A673 (cell line): ENCODE data around the gene RER1. TPM values are rescaled to one million over a fixed set of nuclear protein-coding genes. Genes with fewer than 3 reads are reported as not detected.

Source experiments
- BruUV-seq: library from RNA; stranded (reverse); fragments of 400-500 nt; replicated peaks from 2 replicates; lab custom pipeline; 2021; lab: Mats Ljungman, UMichigan
- CTCF ChIA-PET: fragments of 300-600 bp; sonication (Branson Sonifier 250); formaldehyde crosslinking; loops from one replicate; lab custom pipeline; 2022; ENCODE audit warnings: antibody characterized with exemption; lab: Charles Lee
- POLR2A ChIA-PET: fragments of 300-600 bp; sonication (Branson Sonifier 250); formaldehyde crosslinking; loops from one replicate; lab custom pipeline; 2022; ENCODE audit warnings: antibody characterized with exemption; ENCODE audit not compliant: low non-redundant PET; lab: Charles Lee
- DNase-seq: peaks from one replicate; pipeline ENCODE4 v3.0.0-alpha.2; 2015; ENCODE audit warnings: low spot score
- H3K27ac ChIP-seq: fragments of 200-600 bp; sonication (generic); 2 replicates; pipeline ENCODE4 v1.5.1; 2016; ENCODE audit warnings: mixed run types, low read depth, mild to moderate bottlenecking, mixed read lengths, antibody characterized with exemption, low read length; ENCODE audit not compliant: poor library complexity, severe bottlenecking
- H3K27me3 ChIP-seq: fragments of 200-600 bp; sonication (generic); replicated peaks from 2 replicates; pipeline ENCODE4 v1.6.1; 2017; ENCODE audit warnings: mixed run types, low read depth, mild to moderate bottlenecking, mixed read lengths, antibody characterized with exemption, low read length; ENCODE audit not compliant: insufficient read depth, poor library complexity
- H3K36me3 ChIP-seq: fragments of 200-600 bp; sonication (generic); 2 replicates; pipeline ENCODE4 v1.6.1; 2016; ENCODE audit warnings: mixed run types, mild to moderate bottlenecking, mixed read lengths, antibody characterized with exemption, low read length; ENCODE audit not compliant: insufficient read depth, poor library complexity, severe bottlenecking
- H3K4me1 ChIP-seq: fragments of 200-600 bp; sonication (generic); 2 replicates; pipeline ENCODE4 v1.6.1; 2017; ENCODE audit warnings: mixed run types, mild to moderate bottlenecking, mixed read lengths, antibody characterized with exemption, low read length; ENCODE audit not compliant: insufficient read depth, poor library complexity, severe bottlenecking
- H3K4me3 ChIP-seq: fragments of 200-600 bp; sonication (generic); 2 replicates; pipeline ENCODE4 v1.5.1; 2016; ENCODE audit warnings: low read depth, mixed run types, mild to moderate bottlenecking, mixed read lengths, low read length; ENCODE audit not compliant: poor library complexity, severe bottlenecking
- H3K9me3 ChIP-seq: fragments of 200-600 bp; sonication (generic); 2 replicates; pipeline ENCODE4 v1.6.1; 2016; ENCODE audit warnings: mixed run types, low read depth, mild to moderate bottlenecking, mixed read lengths, antibody characterized with exemption, low read length; ENCODE audit not compliant: poor library complexity, severe bottlenecking
- EZH2 ChIP-seq: fragments of 200-600 bp; sonication (generic); IDR thresholded peaks from 2 replicates; pipeline ENCODE4 v1.6.1; 2017; ENCODE audit warnings: borderline replicate concordance, low read depth, mild to moderate bottlenecking, mixed read lengths, antibody characterized with exemption, low read length; ENCODE audit not compliant: poor library complexity, severe bottlenecking
- intact Hi-C: fragments of 100-400 bp; cut with micrococcal nuclease; formaldehyde crosslinking; loops from one replicate; pipeline ENCODE4 v1.10.0; 2022; ENCODE audit not compliant: unreplicated experiment
- total RNA-seq: library from RNA; stranded (reverse); gene quantifications from 2 replicates; pipeline ENCODE4 v1.2.3, GENCODE V29; 2021
- TF ChIP-seq, protein P1 (sequence below): fragments of 300-800, 200-600 bp; sonication (generic); conservative IDR thresholded peaks from 2 replicates; pipeline ENCODE4 v1.5.1; 2017; ENCODE audit warnings: low read depth, mild to moderate bottlenecking, antibody characterized with exemption, low read length, moderate library complexity, mixed read lengths

The RER1 gene
- total RNA-seq, 1 experiment from 2014 or later, result 154 TPM

DNA sequence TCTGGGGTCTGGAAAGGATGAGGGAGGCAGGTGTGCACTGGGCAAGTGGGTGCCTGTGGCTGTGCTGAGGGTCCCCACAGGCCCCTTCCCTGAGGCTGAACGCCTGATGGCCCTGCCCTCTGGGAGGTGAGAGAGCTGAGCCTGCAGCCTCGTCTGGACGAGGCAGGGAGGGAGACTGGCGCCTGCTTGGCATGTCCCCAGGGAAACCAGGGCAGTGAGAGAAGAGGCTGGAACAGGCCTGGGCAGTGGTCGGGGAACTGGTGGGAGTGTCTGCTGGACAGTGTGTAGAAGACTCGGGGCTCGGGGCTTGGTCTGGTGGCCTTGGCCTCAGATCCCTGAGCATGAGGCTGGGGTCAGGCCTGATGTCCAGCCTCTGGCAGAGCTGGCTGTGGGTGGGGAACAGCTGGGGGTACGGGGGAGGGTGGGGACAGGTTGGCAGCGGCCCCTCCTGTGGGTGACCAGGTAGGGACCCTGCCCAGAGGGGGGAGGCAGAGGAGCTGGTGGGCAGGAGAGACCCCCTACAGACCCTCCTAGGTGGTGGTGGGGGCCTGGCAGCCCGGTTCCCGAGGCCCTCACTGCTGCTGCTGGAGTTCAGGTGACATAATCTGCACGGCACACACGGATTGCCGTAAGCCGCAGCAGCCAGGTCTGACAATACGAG, 53.7 kb downstream of the RER1 start:
- ChIA-PET POLR2A (no interaction called here), CTCF (no interaction called here)
- intact Hi-C loops, result no loop called here
- TF ChIP-seq, protein P1, sequence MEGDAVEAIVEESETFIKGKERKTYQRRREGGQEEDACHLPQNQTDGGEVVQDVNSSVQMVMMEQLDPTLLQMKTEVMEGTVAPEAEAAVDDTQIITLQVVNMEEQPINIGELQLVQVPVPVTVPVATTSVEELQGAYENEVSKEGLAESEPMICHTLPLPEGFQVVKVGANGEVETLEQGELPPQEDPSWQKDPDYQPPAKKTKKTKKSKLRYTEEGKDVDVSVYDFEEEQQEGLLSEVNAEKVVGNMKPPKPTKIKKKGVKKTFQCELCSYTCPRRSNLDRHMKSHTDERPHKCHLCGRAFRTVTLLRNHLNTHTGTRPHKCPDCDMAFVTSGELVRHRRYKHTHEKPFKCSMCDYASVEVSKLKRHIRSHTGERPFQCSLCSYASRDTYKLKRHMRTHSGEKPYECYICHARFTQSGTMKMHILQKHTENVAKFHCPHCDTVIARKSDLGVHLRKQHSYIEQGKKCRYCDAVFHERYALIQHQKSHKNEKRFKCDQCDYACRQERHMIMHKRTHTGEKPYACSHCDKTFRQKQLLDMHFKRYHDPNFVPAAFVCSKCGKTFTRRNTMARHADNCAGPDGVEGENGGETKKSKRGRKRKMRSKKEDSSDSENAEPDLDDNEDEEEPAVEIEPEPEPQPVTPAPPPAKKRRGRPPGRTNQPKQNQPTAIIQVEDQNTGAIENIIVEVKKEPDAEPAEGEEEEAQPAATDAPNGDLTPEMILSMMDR, result no peak
- TF ChIP-seq EZH2, result no peak
- Histone ChIP-seq H3K36me3 (no peaks in the 10 kb centered on the region), H3K27me3 (peaks cover 62% of the 10 kb centered on the region), H3K4me3 (no peak overlapping the region), H3K4me1 (peaks cover 18% of the 10 kb centered on the region), H3K9me3 (no peaks in the 10 kb centered on the region), H3K27ac (no peak overlapping the region)
- BruUV-seq, result no TSS peak
- no peak for DNase-seq

DNA sequence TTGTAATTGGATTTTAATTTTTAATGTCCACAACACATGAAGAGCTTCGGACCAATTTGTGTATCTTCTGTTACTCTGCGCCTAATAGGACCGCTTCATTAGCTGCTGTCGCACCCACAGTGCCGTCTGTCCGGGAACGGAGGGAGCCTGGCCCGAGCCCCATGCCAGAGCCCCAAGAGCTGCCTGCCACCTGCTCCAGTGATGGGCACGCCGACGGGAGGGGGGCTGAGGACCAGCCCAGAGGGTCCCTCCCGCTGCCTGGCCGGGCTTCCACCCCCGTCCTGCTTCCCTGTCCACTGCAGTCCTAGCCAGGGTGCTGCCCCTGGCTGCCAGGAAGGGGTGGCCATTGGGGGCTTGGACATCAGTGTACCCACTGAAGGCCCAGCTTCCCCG, 54.2 kb downstream of the RER1 start:
- CTCF ChIA-PET, result no interaction called here
- peaks cover 18% of the 10 kb centered on the region for H3K4me1 ChIP-seq
- no TSS peak for BruUV-seq

DNA sequence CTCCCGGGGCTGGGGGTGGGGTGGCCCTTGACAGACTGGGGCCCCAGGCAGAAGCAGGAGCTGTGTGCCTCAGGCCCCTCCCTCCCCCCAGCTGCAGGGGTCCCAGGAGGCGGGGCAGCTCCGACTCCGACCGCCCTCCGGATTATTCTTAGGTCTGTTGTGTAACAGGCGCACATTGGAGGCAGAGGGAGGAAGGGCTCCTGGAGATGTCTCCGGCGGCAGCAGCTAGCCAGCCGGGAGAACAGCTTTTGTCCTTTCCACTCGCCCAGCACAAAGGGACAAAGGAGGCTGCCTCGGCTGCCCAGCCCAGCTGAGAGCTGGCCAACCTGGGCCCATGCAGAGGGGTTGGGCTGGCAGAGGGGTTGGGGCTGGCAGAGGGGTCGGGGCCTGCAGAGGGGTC, 54.8 kb downstream of the RER1 start:
- Histone ChIP-seq H3K4me1 (peaks cover 18% of the 10 kb centered on the region), H3K9me3 (no peaks in the 10 kb centered on the region), H3K4me3 (no peak overlapping the region), H3K27me3 (peaks cover 55% of the 10 kb centered on the region), H3K36me3 (no peaks in the 10 kb centered on the region), H3K27ac (no peak overlapping the region)
- peak; percentile 64 for DNase-seq
- ChIA-PET POLR2A (no interaction called here), CTCF (no interaction called here)
- no TSS peak for BruUV-seq
- TF ChIP-seq EZH2, result no peak
- TF ChIP-seq, protein P1, result no peak
- intact Hi-C loops, result no loop called here

More for the DNA sequence above, 54.2 kb downstream of the RER1 start:
- Histone ChIP-seq H3K9me3 (no peaks in the 10 kb centered on the region), H3K27ac (no peak overlapping the region), H3K36me3 (no peaks in the 10 kb centered on the region), H3K27me3 (peaks cover 61% of the 10 kb centered on the region), H3K4me3 (no peak overlapping the region)
- TF ChIP-seq EZH2, result peak; percentile 58
- TF ChIP-seq, protein P1, result no peak
- DNase-seq, result no peak
- intact Hi-C loops, result no loop called here
- POLR2A ChIA-PET, result no interaction called here
